Fibroblast of mammary gland (primary cell): ENCODE data around the gene KLHL20.
"Not testable (repeated sequence)": the region's sequence is repeated elsewhere in the genome, so short reads cannot be mapped to it uniquely, and the experiment has no call there.

Experiments
- DNase-seq: peaks from one replicate; pipeline ENCODE4 v3.0.0-alpha.2; 2010; ENCODE audit warnings: low read depth
- H3K4me3 ChIP-seq: 2 replicates; pipeline ENCODE4 v1.5.1; 2011; ENCODE audit warnings: low read depth, mild to moderate bottlenecking, low read length, moderate library complexity; ENCODE audit not compliant: control insufficient read depth
- TF ChIP-seq, protein P1 (sequence below): conservative IDR thresholded peaks from 2 replicates; pipeline ENCODE4 v1.5.1; 2011; ENCODE audit warnings: low read depth, low read length, inconsistent platforms; ENCODE audit not compliant: control insufficient read depth, insufficient read depth

KLHL20 gene

GRCh38 chr1:173753830-173754229 is 39.0 kb downstream of the KLHL20 start:
- no peak for DNase-seq
- H3K4me3 ChIP-seq = no peak overlapping the region
- TF ChIP-seq, protein P1, sequence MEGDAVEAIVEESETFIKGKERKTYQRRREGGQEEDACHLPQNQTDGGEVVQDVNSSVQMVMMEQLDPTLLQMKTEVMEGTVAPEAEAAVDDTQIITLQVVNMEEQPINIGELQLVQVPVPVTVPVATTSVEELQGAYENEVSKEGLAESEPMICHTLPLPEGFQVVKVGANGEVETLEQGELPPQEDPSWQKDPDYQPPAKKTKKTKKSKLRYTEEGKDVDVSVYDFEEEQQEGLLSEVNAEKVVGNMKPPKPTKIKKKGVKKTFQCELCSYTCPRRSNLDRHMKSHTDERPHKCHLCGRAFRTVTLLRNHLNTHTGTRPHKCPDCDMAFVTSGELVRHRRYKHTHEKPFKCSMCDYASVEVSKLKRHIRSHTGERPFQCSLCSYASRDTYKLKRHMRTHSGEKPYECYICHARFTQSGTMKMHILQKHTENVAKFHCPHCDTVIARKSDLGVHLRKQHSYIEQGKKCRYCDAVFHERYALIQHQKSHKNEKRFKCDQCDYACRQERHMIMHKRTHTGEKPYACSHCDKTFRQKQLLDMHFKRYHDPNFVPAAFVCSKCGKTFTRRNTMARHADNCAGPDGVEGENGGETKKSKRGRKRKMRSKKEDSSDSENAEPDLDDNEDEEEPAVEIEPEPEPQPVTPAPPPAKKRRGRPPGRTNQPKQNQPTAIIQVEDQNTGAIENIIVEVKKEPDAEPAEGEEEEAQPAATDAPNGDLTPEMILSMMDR = no peak

DNA sequence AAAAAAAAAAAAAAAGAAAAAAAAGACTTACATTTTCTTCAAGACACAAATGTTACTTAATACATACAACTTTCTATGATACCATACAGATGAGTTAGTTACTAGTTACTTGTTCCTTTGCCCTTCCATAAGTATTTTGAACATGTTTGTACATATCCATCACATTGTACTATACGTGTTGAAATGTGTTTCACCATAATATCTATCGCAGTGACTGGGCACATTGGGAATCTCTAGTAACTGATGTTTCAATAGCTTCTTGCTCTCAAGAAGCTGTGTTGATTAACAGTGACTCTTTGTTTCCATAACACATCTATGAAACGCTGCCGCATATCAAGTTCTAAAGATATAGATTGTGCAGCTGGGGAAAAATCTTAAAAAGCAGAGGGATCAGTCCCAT is 42.9 kb downstream of the KLHL20 start:
- TF ChIP-seq, protein P1 = no peak
- H3K4me3 ChIP-seq = no peak overlapping the region
- DNase-seq = no peak

DNA sequence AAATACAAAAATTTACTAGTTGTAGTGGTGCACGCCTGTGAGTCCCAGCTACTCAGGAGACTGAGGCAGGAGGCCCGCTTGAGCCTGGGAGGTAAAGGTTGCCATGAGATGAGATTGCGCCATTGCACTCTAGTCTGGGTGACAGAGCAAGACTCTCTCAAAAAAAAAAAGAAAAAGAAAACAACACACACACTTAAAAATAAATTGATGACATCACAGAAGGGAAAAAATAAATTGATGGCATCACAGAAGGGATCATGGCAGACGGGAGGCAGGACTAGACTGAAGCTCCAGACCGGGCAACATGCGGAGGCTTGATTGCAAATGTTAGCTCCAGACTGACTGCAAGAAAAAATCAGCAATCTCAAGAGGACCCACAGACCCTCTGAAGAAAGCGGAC is 43.3 kb downstream of the KLHL20 start:
- TF ChIP-seq, protein P1 = no peak
- DNase-seq = no peak

DNA sequence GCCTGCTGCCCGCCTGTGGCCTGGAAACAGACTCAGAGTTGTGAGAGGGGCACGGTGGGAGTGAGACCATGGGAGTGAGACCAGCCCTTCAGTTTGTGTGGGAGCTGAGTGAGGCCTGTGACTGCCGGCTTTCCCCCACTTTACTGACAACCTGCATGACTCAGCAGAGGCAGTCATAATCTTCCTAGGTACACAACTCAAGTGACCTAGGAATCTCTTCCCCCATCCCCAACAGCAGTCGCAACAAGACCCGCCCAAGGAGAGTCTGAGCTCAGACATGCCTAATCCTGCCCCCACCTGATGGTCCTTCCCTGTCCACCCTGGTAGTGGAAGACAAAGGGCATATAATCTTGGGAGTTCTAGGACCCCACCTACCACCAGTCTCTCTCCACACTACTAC is 44.2 kb downstream of the KLHL20 start:
- TF ChIP-seq, protein P1 = no peak
- DNase-seq = no peak
- H3K4me3 ChIP-seq = no peak overlapping the region

More for the DNA sequence above, 43.3 kb downstream of the KLHL20 start:
- H3K4me3 ChIP-seq = no peak overlapping the region

DNA sequence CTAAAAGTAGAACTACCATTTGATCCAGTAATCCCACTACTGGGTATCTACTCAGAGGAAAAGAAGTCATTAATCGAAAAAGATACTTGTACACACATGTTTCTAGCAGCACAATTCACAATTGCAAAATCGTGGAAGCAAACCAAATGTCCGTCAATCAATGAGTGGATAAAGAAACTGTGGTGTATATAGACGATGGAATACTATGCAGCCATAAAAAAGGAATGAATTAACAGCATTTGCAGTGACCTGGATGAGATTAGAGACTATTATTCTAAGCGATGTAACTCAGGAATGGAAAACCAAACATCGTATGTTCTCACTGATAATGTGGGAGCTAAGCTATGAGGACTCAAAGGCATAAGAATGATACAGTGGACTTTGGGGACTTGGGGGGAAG is 49.5 kb downstream of the KLHL20 start:
- not testable (repeated sequence) for H3K4me3 ChIP-seq, DNase-seq

DNA sequence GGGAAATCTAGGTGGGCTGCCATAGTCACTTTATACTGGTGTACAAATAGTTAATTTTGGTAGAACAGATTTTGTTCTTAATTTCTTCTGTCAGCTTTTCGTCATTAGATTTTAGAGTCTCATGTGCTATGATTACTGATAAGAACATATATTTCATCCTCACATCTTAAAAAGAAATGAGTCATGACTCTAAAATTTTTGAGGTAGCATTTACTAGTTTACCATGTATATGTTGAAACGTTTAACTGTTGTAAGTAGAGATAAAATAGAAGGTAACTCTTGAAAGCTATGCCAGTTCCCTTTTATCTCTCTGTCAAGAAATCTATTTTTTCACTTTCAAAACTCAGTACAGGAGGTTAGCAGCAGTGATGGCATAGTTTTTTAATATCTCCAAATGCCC is 53.4 kb downstream of the KLHL20 start:
- no peak overlapping the region for H3K4me3 ChIP-seq
- DNase-seq = no peak
- TF ChIP-seq, protein P1 = no peak

DNA sequence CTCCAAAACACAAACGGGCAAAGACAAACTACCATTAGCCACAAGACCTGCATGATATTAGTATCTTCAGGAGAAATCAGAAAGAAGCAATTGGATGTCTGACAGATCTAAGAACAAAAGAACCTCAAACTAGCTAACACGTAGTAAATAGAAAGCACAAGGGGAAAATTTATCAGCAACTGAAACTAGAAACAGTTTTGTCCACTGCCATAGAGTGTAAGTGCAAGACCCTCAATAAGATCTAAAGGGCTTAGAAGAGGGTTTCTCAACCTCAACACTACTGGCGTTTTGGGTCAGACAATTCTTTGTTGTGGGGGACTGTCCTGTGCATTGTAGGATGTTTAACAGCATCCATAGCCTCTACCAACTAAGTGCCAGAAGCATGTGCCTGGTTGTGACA is 54.0 kb downstream of the KLHL20 start:
- TF ChIP-seq, protein P1 = no peak
- H3K4me3 ChIP-seq = no peak overlapping the region
- no peak for DNase-seq

- not testable (repeated sequence) for H3K4me3 ChIP-seq, DNase-seq
Observed at GRCh38 chr1:173770330-173770729, 55.5 kb downstream of the KLHL20 start.
